ENCODE data around the gene SAMD4A.

The SAMD4A gene

DNA sequence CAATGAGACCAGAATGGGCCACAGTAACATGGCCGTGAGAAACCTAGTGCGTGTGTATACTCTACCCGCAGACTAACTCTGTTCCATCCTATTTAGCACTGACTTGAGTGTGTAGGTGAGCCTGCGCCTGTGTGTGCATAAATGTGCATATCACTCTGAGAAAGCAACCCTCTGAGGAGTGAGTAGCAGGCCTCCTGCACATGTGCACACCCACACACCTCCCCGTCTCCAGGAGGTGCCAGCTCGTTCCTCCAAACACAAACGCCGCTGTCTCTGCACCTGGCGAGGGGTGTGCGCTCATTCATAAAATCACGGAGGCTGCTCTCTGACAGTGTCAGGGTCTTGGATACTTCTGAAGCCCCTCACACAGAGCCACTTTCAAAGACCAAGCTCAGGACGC, 196.8 kb downstream of the SAMD4A start:
- DNase-seq (ENCODE audit: low read depth), result no peak

GRCh38 chr14:54766276-54767138, 199.6 kb downstream of the SAMD4A start:
- DNase-seq (ENCODE audit: low read depth), result no peak

DNA sequence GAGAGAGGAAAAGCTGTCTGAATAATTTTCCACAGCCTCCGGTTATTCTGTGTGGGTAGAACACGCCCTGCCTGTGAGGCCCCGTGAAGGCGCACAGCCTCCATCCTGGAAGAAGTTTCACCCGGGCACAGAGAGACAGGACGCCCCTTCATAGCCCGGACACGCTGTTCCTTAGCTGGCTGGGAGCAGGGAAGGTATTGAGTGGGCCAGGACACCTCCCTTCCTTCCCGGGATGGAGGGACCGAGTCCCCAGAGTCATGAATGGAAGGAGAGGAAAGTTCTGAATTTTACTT, 200.2 kb downstream of the SAMD4A start:
- no peak for DNase-seq (ENCODE audit: low read depth)

GRCh38 chr14:54767450-54767849, 200.5 kb downstream of the SAMD4A start:
- no peak for DNase-seq (ENCODE audit: low read depth)

DNA sequence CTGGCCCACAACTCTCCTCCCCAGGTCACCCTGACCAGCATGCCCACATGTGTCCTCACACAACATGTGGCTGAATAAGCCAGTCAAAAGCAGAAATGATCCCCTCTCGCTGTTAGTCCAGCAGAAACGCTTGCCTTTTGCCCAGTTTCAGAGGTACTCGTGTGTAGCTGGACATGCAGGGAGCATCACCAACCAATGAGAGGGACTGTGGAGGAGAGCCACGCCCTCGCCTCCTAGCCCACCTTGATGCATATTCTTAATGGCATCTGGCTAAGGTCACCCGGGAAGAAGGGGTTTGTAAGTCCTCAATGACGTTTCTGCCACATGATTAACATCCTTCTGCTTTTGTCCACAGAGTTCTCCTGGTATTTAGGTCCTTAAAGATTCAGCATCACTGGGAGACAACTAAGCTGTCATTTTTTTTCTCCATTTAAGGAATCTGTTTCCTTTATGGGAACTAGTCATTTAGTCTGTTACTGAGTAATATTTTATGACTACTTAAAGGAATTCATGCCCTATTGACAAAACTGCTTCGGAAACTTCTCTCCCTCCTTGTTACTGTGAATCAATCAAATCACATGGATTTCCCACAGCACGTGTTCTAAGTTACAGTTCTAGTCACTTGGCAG, 201.7 kb downstream of the SAMD4A start:
- DNase-seq (ENCODE audit: low read depth), result no peak

DNA sequence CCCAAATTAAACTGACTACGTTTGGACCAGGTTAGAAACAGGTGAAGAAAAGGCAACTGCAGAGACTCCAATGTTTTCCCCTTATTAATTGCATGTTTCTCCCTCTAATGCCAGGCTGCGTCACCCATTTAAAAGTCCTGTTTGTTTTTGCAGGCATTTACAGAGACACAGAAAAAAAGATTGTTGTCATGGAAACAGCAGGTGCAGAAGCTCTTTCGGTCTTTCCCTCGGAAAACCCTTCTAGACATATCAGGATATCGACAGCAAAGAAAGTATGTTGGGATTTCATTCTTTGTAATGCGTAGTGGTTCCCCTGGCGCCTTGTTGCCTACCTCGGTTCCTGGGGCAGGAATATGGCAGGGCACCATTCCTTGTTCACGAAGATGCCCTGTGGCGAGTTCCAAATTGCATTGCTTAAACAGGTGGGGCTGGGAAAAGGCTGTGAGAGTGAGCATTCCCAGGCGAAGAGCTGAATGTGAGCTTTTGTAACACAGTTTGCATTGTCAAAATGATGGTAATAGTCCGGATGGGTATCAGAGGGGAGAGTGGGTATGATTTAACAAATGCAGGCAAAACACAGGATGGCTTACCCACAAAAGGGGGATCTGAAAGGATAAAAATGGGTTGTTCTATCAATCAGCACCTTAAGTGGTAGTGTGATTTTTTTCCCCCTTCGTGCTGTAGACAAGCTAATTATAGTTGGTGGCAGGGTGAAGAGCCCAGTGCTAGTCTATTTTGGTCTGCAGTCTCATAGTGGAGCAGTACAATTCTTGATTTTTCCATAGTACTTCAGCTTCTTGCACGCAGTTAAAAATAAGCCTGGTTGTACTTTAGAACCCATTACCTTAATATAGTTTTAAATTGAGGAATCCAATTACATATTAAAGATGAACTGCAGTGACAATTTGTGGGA, 203.3 kb downstream of the SAMD4A start:
- no peak for DNase-seq (ENCODE audit: low read depth)

- no peak for DNase-seq (ENCODE audit: low read depth)
Observed at GRCh38 chr14:54771411-54772027, 204.6 kb downstream of the SAMD4A start.

DNA sequence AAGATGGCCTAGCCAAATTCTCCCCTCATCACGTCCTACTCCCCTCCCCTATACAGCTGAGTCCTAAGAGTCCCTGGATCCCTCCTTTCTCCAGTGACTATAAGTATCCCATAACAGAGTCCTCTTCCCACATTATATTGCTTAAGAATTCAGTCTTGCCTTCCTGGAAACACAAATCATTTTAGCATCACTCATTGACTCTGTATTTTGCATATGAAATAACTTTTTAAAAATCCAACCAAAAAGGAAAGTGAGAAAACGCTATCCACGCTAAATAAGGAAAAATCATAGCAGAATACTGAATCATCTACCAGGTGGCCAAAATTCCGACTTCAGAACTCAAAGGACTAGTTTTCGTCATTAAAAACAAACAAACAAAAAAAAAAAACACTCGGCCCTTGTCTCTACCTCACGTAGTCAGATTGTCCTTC, 205.5 kb downstream of the SAMD4A start:
- DNase-seq (ENCODE audit: low read depth), result no peak

- DNase-seq (ENCODE audit: low read depth), result no peak
Observed at GRCh38 chr14:54773171-54774006, 206.5 kb downstream of the SAMD4A start.

DNA sequence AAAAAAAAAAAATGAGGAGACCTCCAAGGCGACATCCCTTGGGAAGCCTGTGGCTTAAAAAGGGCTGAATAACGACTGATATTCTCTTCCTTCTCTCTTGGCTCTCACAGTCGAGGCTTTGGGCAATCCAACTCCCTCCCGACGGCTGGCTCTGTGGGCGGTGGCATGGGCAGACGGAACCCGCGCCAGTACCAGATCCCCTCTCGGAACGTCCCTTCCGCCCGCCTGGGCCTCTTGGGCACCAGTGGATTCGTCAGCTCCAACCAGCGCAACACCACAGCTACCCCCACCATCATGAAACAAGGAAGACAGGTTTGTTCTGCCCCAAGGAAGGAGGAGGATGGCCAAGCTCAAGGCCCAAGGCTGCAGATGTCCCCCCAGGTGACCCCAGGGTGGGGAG, 207.9 kb downstream of the SAMD4A start:
- no peak for DNase-seq (ENCODE audit: low read depth)

DNA sequence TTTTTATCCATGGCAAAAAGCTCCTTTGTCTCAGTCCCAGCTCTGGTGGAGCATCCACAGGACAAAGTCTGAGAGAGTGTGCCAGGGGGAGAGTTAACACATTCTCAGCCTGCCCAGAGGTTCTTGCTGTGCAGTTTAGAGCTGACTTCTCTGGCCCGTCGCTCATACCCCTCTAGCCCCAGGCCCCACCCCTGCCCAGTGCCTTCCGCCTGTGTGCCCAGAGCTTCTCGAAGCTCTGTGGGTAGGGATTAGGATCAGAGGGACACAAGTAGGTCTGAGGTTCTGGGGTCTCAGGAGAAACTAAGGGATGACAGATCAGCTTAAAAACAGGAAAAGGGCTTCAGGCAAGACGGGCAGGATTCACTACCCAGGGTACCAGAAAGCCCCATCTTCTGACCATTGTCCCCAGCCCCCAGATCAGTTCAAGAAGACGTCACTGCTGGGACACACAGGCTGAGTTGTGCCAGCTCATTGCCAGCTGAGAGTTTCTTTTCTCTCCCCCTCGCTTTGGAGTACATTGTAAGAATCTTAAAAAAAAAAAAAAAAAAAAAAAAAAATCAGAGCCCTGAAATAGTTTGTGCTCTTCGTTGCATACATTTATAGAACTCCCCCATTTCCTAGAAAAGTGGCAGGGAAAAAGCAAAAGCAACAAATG, 208.7 kb downstream of the SAMD4A start:
- no peak for DNase-seq (ENCODE audit: low read depth)

DNA sequence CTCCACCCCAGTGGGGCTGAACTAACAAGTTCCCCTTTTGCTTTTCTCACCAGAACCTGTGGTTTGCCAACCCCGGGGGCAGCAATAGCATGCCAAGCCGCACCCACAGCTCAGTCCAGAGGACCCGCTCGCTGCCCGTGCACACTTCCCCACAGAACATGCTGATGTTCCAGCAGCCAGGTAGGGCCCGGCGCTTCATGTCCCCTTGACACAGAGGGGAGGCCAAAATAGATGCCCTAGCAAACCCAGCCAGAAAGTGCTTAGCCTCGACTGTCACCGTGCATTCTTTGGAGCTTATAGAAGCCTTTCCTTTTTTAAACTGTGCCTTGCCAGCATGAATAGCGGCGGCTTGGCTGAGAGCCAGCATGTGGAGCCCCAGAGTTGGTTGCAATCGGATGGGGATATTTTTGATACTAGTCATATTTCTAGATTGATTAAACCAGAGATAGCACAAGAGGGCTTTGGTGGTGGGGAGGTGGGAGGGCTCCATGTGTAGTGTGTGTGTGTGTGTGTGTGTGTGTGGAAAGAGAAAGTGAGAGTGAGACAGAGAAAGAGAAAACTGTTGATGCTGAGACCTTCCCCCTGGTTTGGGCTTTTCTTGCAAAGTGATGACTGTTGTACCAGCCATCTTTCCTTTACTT, 209.6 kb downstream of the SAMD4A start:
- DNase-seq (ENCODE audit: low read depth), result no peak

GRCh38 chr14:54777395-54777794, 210.5 kb downstream of the SAMD4A start:
- DNase-seq (ENCODE audit: low read depth), result no peak

DNA sequence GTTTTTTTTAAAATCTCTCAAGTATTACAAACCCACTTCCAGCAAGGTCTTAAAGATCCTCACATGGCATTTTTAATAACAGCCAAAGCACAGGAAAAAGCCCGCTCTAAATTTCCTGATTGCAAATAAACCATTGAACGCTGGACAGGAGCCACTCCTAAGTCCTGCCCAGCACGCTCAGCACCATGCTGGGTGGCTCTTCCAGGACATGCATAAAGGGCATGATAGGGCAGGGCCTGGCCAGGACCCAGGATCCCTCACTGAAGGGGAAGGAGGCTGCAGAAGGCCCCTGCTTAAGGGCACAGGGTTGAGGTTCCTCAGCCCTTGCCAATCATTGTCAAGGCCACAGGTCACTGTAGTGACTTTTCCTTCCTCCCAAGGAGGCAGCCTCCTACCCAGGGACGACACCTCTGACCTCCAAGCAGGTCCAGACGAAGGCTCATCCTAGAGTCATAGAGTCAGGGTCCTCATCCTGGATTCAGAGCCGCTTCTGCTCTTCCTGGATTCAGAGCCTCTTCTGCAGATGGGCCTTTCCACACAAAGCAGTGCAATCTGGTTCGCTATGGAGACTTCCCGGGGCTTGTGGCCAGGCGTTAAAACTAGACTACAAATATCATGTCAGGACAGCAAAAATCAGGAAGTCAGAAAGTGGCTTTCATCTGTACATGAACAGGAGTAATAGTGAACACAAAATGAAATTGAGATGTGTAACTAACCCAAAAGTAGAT, 211.9 kb downstream of the SAMD4A start:
- DNase-seq (ENCODE audit: low read depth), result no peak

DNA sequence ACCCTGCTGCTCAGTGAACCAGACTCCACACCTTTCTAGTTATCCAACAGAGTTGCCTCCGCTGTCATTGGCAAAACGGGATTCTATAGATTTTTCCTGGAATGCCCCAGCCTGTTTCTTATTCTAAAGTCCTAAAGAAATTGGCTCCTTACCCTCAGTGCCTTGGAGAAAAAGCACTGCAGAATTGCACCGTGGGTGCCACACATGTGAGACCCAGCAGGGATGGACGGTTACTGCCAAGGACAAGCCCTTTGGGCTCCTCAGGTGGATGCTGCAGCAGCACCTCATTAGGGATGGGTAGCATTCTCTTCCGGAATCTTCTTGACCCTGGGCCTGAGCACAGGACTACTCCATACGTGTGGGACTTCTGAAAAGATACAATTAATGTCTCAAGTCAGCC, 214.2 kb downstream of the SAMD4A start:
- no peak for DNase-seq (ENCODE audit: low read depth)

GRCh38 chr14:54781961-54782750, 215.2 kb downstream of the SAMD4A start:
- no peak for DNase-seq (ENCODE audit: low read depth)

DNA sequence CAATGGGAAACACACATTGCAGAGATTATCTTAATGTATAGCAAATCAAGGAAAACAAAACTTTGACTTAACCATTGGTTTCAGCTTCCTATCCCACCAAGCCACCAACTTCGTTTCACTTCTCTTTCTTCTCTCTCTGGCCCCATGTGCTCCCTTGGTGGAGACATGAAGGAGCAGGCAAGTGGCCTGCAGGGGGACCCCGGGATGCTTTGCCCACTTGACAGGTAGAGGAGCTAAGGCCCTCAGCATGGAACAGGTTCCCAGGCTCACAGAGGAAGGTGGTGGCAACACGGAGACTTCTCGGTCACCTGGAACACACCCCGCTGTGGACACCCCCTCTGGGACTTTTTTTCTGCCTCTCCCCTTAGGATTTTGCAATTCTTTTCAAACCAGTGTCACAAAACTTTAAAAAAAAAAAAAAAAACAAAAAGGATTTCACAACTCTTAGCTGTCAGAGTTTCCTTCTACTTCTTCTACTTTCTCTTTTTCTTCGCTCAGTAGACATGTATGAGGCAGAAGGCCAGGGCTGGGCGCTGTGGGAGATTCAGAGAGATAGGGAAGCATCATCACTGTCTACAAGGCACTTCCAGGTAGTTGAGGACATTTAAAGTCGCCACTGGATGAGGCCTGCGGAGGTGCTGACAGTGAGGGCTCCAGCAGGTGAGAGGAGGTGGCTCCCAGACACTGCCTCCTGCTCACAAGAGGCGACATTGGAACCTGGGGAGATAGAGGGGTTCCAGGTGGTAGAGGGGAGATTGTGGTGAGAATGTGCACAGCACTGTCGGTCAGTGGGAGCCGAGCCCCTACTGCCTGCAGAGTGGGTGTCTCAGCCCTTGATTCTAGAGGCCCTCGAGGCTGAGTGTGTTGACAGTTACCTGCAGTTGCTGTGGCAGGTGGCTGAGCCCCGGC, 216.1 kb downstream of the SAMD4A start:
- DNase-seq (ENCODE audit: low read depth), result no peak

GRCh38 chr14:54783660-54784015, 216.7 kb downstream of the SAMD4A start:
- DNase-seq (ENCODE audit: low read depth), result no peak
